ENCODE measurements around the gene ARFGAP1.

Gene ARFGAP1

GRCh38 chr20:63280929-63281545 is 8.4 kb downstream of the ARFGAP1 start:
- DNase-seq: no peak

- DNase-seq: no peak
Measured at GRCh38 chr20:63281742-63282665, 9.4 kb downstream of the ARFGAP1 start.

GRCh38 chr20:63282946-63283345 is 10.3 kb downstream of the ARFGAP1 start:
- no peak for DNase-seq

GRCh38 chr20:63283397-63284082 is 10.9 kb downstream of the ARFGAP1 start:
- no peak for DNase-seq

- DNase-seq: no peak
Measured at GRCh38 chr20:63284083-63284440, 11.4 kb downstream of the ARFGAP1 start.

- DNase-seq: no peak
Measured at GRCh38 chr20:63284544-63284949, 11.9 kb downstream of the ARFGAP1 start.

- no peak for DNase-seq
Measured at GRCh38 chr20:63284981-63285524, 12.4 kb downstream of the ARFGAP1 start.

- DNase-seq: no peak
Measured at GRCh38 chr20:63285636-63286615, 13.3 kb downstream of the ARFGAP1 start.

- no peak for DNase-seq
Measured at GRCh38 chr20:63286781-63287696, 14.4 kb downstream of the ARFGAP1 start.

- DNase-seq: no peak
Measured at GRCh38 chr20:63287697-63288580, 15.3 kb downstream of the ARFGAP1 start.

- DNase-seq: no peak
Measured at GRCh38 chr20:63288581-63289251, 16.1 kb downstream of the ARFGAP1 start.

GRCh38 chr20:63289311-63290135 is 16.9 kb downstream of the ARFGAP1 start:
- DNase-seq: no peak

- no peak for DNase-seq
Measured at GRCh38 chr20:63290136-63290676, 17.6 kb downstream of the ARFGAP1 start.

GRCh38 chr20:63290677-63291472 is 18.3 kb downstream of the ARFGAP1 start:
- no peak for DNase-seq

- no peak for DNase-seq
Measured at GRCh38 chr20:63291811-63292210, 19.2 kb downstream of the ARFGAP1 start.

GRCh38 chr20:63292292-63292701 is 19.7 kb downstream of the ARFGAP1 start:
- no peak for DNase-seq

GRCh38 chr20:63292904-63293303 is 20.3 kb downstream of the ARFGAP1 start, which contains the start of gene COL20A1:
COL20A1 (plus strand) TSS chr20:63293186; CDS start chr20:63295108, 1,922 bp downstream.
- no peak for DNase-seq

All from GOT3 (cell line).